ENCODE measurements around the gene TOP3B.

Gene TOP3B

DNA sequence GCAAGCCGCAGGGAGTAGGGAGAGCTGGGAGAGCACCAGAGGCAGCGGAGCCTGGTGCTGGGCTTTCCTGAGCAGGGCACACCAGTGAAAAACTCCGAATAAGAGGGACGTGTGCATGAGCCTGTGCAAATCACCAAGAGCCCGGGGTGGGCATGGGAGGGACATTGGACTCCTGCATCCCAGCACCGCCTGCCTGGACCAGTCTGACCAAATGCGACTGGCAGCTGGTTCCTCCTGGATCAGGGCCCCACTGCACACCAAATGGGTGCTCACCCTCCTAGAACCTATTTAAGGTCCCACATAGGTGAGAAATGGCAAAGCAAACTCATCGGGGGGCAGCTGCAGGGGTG, 33.0 kb downstream of the TOP3B start:
- TF ChIP-seq, protein P1, sequence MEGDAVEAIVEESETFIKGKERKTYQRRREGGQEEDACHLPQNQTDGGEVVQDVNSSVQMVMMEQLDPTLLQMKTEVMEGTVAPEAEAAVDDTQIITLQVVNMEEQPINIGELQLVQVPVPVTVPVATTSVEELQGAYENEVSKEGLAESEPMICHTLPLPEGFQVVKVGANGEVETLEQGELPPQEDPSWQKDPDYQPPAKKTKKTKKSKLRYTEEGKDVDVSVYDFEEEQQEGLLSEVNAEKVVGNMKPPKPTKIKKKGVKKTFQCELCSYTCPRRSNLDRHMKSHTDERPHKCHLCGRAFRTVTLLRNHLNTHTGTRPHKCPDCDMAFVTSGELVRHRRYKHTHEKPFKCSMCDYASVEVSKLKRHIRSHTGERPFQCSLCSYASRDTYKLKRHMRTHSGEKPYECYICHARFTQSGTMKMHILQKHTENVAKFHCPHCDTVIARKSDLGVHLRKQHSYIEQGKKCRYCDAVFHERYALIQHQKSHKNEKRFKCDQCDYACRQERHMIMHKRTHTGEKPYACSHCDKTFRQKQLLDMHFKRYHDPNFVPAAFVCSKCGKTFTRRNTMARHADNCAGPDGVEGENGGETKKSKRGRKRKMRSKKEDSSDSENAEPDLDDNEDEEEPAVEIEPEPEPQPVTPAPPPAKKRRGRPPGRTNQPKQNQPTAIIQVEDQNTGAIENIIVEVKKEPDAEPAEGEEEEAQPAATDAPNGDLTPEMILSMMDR (IDR thresholded peaks at IDR 0.05; ENCODE audit: low read length, missing control alignments) = no peak
- DNase-seq (ENCODE audit: low read depth) = no peak
- no peak overlapping the region for H3K4me3 ChIP-seq (replicated peaks; ENCODE audit: low read depth, low read length)

DNA sequence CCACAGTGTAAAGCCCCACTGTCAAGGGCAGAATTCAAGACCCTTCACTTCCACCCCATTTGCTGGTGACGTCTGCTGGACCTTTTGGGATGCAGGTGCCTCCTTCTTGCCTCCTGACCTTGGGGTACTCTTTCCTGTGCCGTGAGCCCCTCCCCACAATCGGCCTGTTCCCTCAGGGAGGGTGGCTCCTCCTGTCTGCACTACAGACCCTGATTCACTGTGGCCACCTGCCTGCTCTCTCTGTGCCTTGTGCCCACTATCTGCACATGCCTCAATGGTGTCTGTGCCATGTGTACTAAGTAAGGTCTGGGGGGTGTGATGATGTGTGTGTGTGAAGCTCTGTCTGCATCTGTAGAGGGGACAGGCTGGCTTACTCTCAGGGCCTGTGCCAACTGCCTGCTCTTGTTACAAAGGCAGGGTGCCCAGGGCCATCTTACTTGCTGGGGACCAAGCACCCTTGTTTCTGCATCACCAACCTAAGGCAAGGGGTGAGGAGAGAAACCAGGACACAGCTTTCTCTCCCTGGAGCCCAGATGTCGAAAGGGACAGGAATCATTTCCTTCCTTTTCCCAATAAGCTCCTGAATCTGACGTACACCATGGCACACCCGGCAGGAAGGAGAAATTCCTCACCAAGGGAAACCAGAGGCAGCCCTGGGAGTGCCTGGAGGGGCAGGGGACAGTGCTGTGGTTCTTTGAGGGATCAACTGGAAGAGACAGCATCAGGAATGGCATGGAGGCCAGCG, 33.6 kb downstream of the TOP3B start:
- H3K4me3 ChIP-seq (replicated peaks; ENCODE audit: low read depth, low read length) = no peak overlapping the region
- TF ChIP-seq, protein P1 (IDR thresholded peaks at IDR 0.05; ENCODE audit: low read length, missing control alignments) = no peak
- peak; percentile 33 for DNase-seq (ENCODE audit: low read depth)

DNA sequence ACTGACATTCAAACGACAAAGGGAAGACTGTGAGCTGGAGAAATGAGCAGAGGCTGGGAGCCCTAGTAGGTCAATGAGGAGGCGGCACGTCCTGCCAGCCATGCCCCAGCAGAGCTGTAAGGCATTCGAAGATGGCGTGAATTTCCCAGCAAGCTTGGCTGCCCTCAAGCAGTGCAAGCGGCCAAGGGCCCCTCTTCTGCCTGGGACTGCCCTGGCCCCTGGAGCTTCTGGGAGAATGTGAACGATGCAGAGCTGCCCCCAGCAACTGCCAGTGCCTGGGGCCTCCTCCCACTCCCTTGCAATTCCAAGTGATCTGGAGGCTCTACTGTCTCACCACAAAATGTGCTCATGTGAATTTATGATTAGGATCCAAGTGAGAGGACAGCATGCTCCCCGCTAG, 34.2 kb downstream of the TOP3B start:
- no peak overlapping the region for H3K4me3 ChIP-seq (replicated peaks; ENCODE audit: low read depth, low read length)
- TF ChIP-seq, protein P1 (IDR thresholded peaks at IDR 0.05; ENCODE audit: low read length, missing control alignments) = no peak
- DNase-seq (ENCODE audit: low read depth) = no peak

DNA sequence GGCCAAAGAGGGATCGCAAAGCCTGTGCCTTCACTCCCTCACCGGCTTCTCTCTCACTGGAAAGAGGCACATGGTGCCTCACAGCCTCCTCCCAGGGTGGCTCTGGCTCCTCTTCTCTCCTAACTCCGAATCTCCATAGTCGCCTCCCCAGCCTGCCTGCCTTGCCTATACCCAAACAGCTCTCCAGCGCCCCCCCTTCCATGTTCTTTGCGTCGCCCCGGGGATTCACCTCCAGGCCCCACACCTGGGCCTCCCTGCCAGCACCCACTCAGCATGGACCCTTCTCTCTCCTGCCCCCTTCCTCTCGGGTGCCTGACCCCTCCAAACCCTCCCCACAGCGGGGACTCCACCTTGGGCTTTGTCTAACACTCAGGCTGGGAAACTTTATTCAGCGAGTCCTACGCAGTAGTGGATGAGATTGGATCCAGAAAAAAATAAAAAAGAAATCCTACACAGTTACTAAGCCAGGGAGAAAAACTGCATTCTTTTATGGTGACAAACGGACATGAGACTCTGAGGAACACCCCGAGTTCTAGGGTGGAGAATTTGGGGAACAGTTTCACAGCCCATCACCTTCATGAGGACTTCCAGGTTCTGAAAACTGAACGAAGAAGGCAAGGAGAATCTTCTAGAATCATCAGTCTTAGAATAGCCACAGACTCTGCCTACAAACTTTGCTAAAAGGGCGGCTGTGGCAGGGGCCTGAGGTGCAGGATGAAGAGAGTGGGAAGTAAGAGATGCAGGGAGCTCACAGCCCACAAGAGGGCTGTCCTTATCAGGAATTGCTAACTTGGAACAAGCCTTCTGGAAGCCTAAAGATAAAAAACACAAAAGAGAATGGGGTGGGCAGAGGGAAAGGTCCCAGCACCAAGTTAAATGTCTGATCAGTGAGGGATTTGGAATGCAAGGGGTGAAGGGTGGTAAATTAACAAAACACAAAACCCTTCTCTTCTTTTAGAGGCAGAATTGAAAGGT, 35.3 kb downstream of the TOP3B start:
- H3K4me3 ChIP-seq (replicated peaks; ENCODE audit: low read depth, low read length) = no peak overlapping the region
- peak; percentile 65 for DNase-seq (ENCODE audit: low read depth)
- TF ChIP-seq, protein P1 (IDR thresholded peaks at IDR 0.05; ENCODE audit: low read length, missing control alignments) = peak; percentile 71

DNA sequence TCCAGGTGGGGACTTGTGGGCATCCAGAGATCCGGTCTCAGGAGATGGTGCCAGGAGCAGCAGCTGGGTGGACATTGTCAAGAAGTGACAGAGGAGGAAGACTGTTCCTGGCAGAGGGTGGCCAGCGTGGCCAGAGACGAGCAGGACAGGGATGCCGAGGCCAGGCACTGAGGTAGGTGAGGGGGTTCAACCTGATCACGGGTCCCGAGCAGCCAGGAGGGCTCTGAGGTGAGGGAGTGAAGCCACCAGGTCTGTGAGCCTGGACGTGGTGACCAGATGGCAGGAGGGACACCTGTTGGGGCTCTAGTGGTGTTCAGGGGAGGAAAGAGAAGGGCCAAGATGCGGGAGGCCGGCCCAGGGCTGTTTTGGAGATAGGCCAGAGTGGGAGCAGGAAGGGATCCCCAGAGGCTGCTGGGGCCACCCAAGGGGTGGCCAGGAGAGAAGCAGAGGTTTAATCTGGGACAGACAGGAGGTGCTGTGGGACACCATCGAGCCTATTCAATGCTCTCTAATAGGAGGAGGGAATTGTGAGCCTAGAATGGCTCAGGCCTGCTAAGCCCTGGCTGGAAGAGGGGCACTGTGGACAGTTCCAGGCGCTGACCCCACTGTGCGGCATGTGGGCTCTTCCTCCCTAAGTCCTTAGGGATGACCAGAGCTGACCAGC, 36.2 kb downstream of the TOP3B start:
- DNase-seq (ENCODE audit: low read depth) = no peak
- H3K4me3 ChIP-seq (replicated peaks; ENCODE audit: low read depth, low read length) = no peak overlapping the region
- TF ChIP-seq, protein P1 (IDR thresholded peaks at IDR 0.05; ENCODE audit: low read length, missing control alignments) = no peak

DNA sequence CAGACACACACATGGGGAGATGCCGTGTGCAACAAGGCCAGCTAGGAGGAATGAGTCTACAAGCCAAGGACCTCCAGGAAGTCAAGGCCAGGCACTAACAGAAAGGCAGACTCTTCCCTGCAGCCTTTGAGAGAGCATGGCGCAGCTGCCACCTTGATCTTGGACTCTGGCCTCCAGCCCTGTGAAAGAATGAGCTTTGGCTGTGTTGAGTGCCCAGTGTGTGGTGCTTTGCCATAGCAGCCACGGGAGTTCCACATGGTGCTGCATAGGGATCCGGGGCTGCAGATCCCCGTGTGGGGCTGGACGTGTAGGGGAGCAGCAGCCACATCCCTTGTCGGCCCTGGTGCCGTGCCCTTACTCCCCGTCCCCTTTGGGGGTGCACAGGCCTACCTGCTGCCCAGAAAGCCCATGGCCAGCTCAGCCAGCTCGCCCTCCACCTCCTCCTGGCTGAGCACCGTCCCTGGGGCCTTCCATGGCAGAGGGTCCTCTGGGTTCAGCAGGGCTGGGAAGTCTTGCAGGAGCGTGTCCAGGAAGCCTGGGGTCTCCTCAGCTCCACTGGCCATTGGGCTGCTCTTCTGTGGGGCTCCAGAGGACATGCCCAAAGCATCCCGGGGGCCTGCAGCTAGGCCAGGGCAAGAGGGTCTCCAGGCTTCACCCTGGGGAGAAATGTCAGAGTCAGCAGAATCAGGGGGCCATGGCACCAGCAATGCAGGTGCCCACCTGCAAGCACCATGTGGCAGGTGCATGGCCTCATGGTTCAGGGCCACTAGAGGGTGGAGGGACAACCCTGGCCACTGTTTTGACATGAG, 36.9 kb downstream of the TOP3B start:
- TF ChIP-seq, protein P1 (IDR thresholded peaks at IDR 0.05; ENCODE audit: low read length, missing control alignments) = no peak
- H3K4me3 ChIP-seq (replicated peaks; ENCODE audit: low read depth, low read length) = no peak overlapping the region
- no peak for DNase-seq (ENCODE audit: low read depth)
